DOHH2 (cell line): ENCODE measurements around the gene RAPGEF1.

Source experiments
- H3F3A ChIP-seq: fragments of 200-600 bp; sonication (generic), shearing (Covaris generic); 2 replicates; pipeline ENCODE4 v1.6.0; 2016; ENCODE audit warnings: antibody characterized with exemption, mild to moderate bottlenecking; ENCODE audit not compliant: control insufficient read depth, insufficient read depth
- H3K27ac ChIP-seq: fragments of 200-600 bp; sonication (generic); 2 replicates; pipeline ENCODE4 v1.5.1; 2014; ENCODE audit warnings: low read depth, mild to moderate bottlenecking, low read length, moderate library complexity
- H3K27me3 ChIP-seq: fragments of 200-600 bp; sonication (generic); 2 replicates; pipeline ENCODE4 v1.6.1; 2014; ENCODE audit warnings: mild to moderate bottlenecking, low read length, mixed read lengths; ENCODE audit not compliant: control insufficient read depth
- H3K36me3 ChIP-seq: fragments of 200-600 bp; sonication (generic); 2 replicates; pipeline ENCODE4 v1.6.1; 2014; ENCODE audit warnings: mild to moderate bottlenecking, low read length, moderate library complexity, mixed read lengths; ENCODE audit not compliant: control insufficient read depth
- H3K4me1 ChIP-seq: fragments of 200-600 bp; sonication (generic); 2 replicates; pipeline ENCODE4 v1.6.1; 2014; ENCODE audit warnings: mild to moderate bottlenecking, low read length, mixed read lengths; ENCODE audit not compliant: control insufficient read depth
- H3K4me2 ChIP-seq: fragments of 200-600 bp; sonication (generic); 2 replicates; pipeline ENCODE4 v1.6.0; 2014; ENCODE audit warnings: mild to moderate bottlenecking, low read length, moderate library complexity
- H3K4me3 ChIP-seq: fragments of 200-600 bp; sonication (generic); 2 replicates; pipeline ENCODE4 v1.5.1; 2014; ENCODE audit warnings: mild to moderate bottlenecking, low read length, mixed read lengths
- H3K79me2 ChIP-seq: fragments of 200-600 bp; sonication (generic); 2 replicates; pipeline ENCODE4 v1.6.1; 2014; ENCODE audit warnings: mild to moderate bottlenecking, low read length, mixed read lengths; ENCODE audit not compliant: control insufficient read depth
- H3K9me2 ChIP-seq: fragments of 200-600 bp; sonication (generic); replicated peaks from 2 replicates; pipeline ENCODE4 v1.6.1; 2014; ENCODE audit warnings: mild to moderate bottlenecking, low read length, mixed read lengths; ENCODE audit not compliant: control insufficient read depth
- H3K9me3 ChIP-seq: fragments of 200-600 bp; sonication (generic); 2 replicates; pipeline ENCODE4 v1.6.1; 2014; ENCODE audit warnings: antibody characterized with exemption, low read length, mixed read lengths; ENCODE audit not compliant: control insufficient read depth, insufficient read depth
- H4K20me1 ChIP-seq: fragments of 200-600 bp; sonication (generic); 2 replicates; pipeline ENCODE4 v1.6.0; 2014; ENCODE audit warnings: low read depth, mild to moderate bottlenecking, antibody characterized with exemption, low read length, moderate library complexity; ENCODE audit not compliant: control insufficient read depth, insufficient read depth
- CTCF ChIP-seq: fragments of 200-600 bp; sonication (generic); IDR thresholded peaks from one replicate; pipeline ENCODE4 v1.5.1; 2014; ENCODE audit warnings: antibody characterized with exemption, mild to moderate bottlenecking, low read depth, low read length; ENCODE audit not compliant: poor library complexity, severe bottlenecking
- EZH2phosphoT487 ChIP-seq: fragments of 200-600 bp; sonication (generic); IDR thresholded peaks from 2 replicates; pipeline ENCODE4 v1.6.1; 2017; ENCODE audit warnings: borderline replicate concordance, mild to moderate bottlenecking, antibody characterized with exemption, low read length, moderate library complexity, mixed read lengths

Gene RAPGEF1

DNA sequence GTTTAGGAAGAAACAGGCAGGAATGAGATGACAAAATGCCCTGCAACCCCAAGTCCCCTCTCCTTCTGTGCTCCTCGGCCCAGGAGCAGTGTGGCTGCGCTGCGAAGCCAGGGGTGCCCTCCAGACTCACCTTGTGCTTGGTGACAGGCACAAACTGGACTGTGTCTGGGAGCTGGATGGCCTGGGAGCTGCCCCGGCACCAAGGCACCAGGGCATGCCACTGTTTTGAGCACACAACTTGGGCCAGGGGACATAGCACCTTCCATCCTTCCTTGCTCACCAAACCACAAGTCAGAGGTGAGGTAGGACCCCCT lies 143.5 kb downstream of the RAPGEF1 start:
- TF ChIP-seq CTCF: no peak
- TF ChIP-seq EZH2phosphoT487: no peak
- no peaks in the 10 kb centered on the region for H4K20me1 ChIP-seq
- H3K4me1 ChIP-seq: no peaks in the 10 kb centered on the region
- no peaks in the 10 kb centered on the region for H3K27me3 ChIP-seq
- H3F3A ChIP-seq: no peaks in the 10 kb centered on the region
- no peaks in the 10 kb centered on the region for H3K79me2 ChIP-seq
- no peak overlapping the region for H3K4me3 ChIP-seq
- H3K9me3 ChIP-seq: no peaks in the 10 kb centered on the region
- no peaks in the 10 kb centered on the region for H3K9me2 ChIP-seq
- peaks cover 60% of the 10 kb centered on the region for H3K36me3 ChIP-seq
- H3K27ac ChIP-seq: no peak overlapping the region
- H3K4me2 ChIP-seq: no peak overlapping the region

DNA sequence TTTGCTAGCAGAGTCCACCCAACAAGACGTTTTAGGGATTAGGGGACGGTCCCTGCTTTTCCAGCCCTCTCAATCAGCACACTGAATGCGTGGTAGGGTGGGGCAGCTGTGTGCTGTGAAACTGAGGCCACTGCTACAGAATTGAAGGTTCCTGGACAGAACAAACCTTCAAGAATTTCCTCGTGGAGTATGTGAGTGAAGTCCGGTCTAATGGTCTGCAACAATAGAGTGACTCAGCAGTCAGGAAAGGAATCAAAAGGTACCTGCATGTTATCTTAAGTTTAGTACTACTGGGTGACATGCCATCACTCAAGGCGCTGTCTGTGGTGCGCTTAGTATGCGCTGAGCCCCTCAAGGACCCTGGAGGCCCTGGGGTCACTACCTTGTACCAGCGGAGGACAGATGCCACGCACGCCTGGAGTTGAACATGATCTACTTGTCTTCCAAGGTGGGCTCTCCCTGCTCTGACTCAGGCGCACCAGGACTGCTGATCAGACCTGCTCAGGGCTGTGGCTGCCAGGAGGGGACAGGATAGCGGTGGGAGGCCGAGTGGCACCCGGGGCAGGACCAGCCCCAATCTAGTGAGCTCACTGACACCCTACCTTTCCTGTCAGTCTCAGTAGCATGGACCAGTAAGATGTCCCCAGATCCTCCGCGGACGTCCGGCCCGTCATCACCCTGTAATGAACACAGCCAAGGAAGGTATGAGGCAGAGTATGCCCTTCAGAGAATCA lies 144.0 kb downstream of the RAPGEF1 start:
- no peaks in the 10 kb centered on the region for H3K9me3 ChIP-seq
- no peak overlapping the region for H3K27ac ChIP-seq
- H3K27me3 ChIP-seq: no peaks in the 10 kb centered on the region
- no peaks in the 10 kb centered on the region for H3F3A ChIP-seq
- H3K4me2 ChIP-seq: no peak overlapping the region
- H3K79me2 ChIP-seq: no peaks in the 10 kb centered on the region
- no peak overlapping the region for H3K4me3 ChIP-seq
- H4K20me1 ChIP-seq: no peaks in the 10 kb centered on the region
- no peaks in the 10 kb centered on the region for H3K4me1 ChIP-seq
- H3K36me3 ChIP-seq: peaks cover 62% of the 10 kb centered on the region
- no peak for TF ChIP-seq EZH2phosphoT487
- TF ChIP-seq CTCF: no peak
- no peaks in the 10 kb centered on the region for H3K9me2 ChIP-seq

DNA sequence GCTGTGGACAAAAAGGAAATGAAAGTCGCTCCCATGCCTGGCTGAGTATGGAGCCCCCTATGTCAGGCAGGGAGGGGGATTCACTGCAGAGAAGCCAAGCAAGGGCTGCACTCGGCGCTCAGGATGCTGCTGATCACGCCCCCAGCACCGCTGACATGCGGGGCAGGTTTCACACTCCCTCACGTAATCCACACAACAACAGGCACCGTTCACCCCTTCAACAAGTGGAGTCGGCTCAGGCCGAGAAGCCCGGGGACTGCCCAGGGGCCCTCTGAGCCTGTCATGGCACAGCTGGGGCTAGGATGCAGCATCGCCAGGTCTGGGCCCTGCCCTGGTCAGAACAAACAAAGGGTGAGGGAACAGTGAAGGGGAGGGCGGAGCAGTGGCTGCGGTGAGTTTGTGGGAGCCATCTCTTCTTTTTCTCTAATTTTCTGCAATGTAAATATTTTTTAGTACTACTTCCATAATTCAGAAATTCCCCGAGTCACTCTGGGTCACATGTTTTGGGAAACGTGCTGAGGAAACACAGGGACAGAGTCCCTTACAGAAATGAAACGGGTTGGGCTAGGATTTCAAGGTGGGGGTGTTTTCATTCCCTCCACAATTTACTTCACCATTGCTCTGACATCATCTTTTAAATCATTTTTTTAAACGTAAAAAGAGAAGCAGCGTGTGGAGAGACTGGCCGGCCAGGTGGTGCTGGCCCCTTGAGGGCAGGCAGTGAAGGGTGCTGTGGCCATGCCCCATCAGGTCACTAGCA lies 144.8 kb downstream of the RAPGEF1 start:
- Histone ChIP-seq H3K4me2 (no peak overlapping the region), H3F3A (no peaks in the 10 kb centered on the region), H4K20me1 (peaks cover 3% of the 10 kb centered on the region; the same call in 1 of the 2 replicates), H3K36me3 (peaks cover 64% of the 10 kb centered on the region), H3K4me3 (no peak overlapping the region), H3K27me3 (no peaks in the 10 kb centered on the region), H3K9me3 (no peaks in the 10 kb centered on the region), H3K4me1 (no peaks in the 10 kb centered on the region), H3K27ac (no peak overlapping the region), H3K9me2 (no peaks in the 10 kb centered on the region), H3K79me2 (no peaks in the 10 kb centered on the region)
- TF ChIP-seq CTCF (no peak), EZH2phosphoT487 (no peak)
